ENCODE results near the gene CEP164. TPM values are rescaled to one million over a fixed set of nuclear protein-coding genes. Genes with fewer than 3 reads are reported as not detected.

The CEP164 gene
- polyA plus RNA-seq, 1 of the 3 experiments (the other 2 are of a cell fraction): 27.7 TPM

GRCh38 chr11:117449111-117449693 lies 121.5 kb downstream of the CEP164 start:
- CTCF ChIA-PET: interaction anchor here (0.7 to 1.1 kb wide), 4 partner anchors 23 to 369 kb away, joined by 3 to 5 read pairs (median 4); no protein-coding TSS in a partner anchor
- no peaks in the 10 kb centered on the region for H4K20me1 ChIP-seq (ENCODE audit: insufficient read depth)
- H3K9ac ChIP-seq: no peak overlapping the region
- H3K9me3 ChIP-seq: peaks cover 4% of the 10 kb centered on the region
- H3K79me2 ChIP-seq (ENCODE audit: insufficient read depth): no peaks in the 10 kb centered on the region
- H3F3A ChIP-seq (replicated peaks; ENCODE audit: insufficient read depth): no peaks in the 10 kb centered on the region
- no peak overlapping the region for H2AFZ ChIP-seq (ENCODE audit: low read depth)
- 65% methylated on average over 5 of the region's 9 CpGs for WGBS (ENCODE audit: low lambda C conversion rate)
- H3K4me3 ChIP-seq (ENCODE audit: low read depth in 2 of 2, low read length in 1 of 2): no peak overlapping the region
- POLR2A ChIA-PET: no interaction called here
- H3K27me3 ChIP-seq (ENCODE audit: insufficient read depth): peaks cover 16% of the 10 kb centered on the region; the same call in 1 of the 2 replicates
- no peak for TF ChIP-seq RAD21 (IDR thresholded peaks at IDR 0.05; ENCODE audit: low read length)
- no peak for DNase-seq
- no peaks in the 10 kb centered on the region for H3K36me3 ChIP-seq (replicated peaks in 1 of 2; ENCODE audit: control insufficient read depth in 1 of 2, insufficient read depth in 2 of 2, low read length in 1 of 2)
- H3K4me1 ChIP-seq (ENCODE audit: control insufficient read depth in 1 of 2, insufficient read depth in 2 of 2, low read depth in 1 of 2, low read length in 1 of 2): peaks cover 0 to 29% of the 10 kb centered on the region in 2 experiments; a peak in 2 of 4 replicates
- no peaks in the 10 kb centered on the region for H3K9me2 ChIP-seq
- H3K4me2 ChIP-seq: no peak overlapping the region
- H3K27ac ChIP-seq (ENCODE audit: low read depth in 2 of 2, low read length in 1 of 2): peak overlapping the region in 1 of 2 experiments; percentile 14; a peak in 1 of 4 replicates

GRCh38 chr11:117453886-117454563 lies 126.4 kb downstream of the CEP164 start:
- DNase-seq: no peak
- Histone ChIP-seq H3K9ac (no peak overlapping the region), H3K36me3 (replicated peaks in 1 of 2; ENCODE audit: control insufficient read depth in 1 of 2, insufficient read depth in 2 of 2, low read length in 1 of 2) (no peaks in the 10 kb centered on the region), H3K4me3 (ENCODE audit: low read depth in 2 of 2, low read length in 1 of 2) (no peak overlapping the region), H4K20me1 (ENCODE audit: insufficient read depth) (no peaks in the 10 kb centered on the region), H2AFZ (ENCODE audit: low read depth) (no peak overlapping the region), H3K9me2 (no peaks in the 10 kb centered on the region), H3K27me3 (ENCODE audit: insufficient read depth) (no peaks in the 10 kb centered on the region), H3K27ac (ENCODE audit: low read depth in 2 of 2, low read length in 1 of 2) (peak overlapping the region in 1 of 2 experiments; percentile 64; a peak in 2 of 4 replicates), H3K79me2 (ENCODE audit: insufficient read depth) (no peaks in the 10 kb centered on the region), H3K4me2 (no peak overlapping the region), H3K9me3 (peaks cover 5% of the 10 kb centered on the region), H3F3A (replicated peaks; ENCODE audit: insufficient read depth) (no peaks in the 10 kb centered on the region), H3K4me1 (ENCODE audit: control insufficient read depth in 1 of 2, insufficient read depth in 2 of 2, low read depth in 1 of 2, low read length in 1 of 2) (peaks cover 0 to 44% of the 10 kb centered on the region in 2 experiments; a peak in 1 of 4 replicates)
- ChIA-PET CTCF (interaction anchor here (1.3 to 3.9 kb wide), 3 partner anchors 10 to 355 kb away, joined by 4 to 18 read pairs (median 5); no protein-coding TSS in a partner anchor), POLR2A (interaction anchor here (1.1 kb wide), 1 partner anchor 36 kb away, joined by 3 read pairs; no protein-coding TSS in a partner anchor)
- WGBS (ENCODE audit: low lambda C conversion rate): 52% methylated on average over 6 of the region's 6 CpGs
- TF ChIP-seq NRF1 (IDR thresholded peaks at IDR 0.05; ENCODE audit: low read depth, low read length) (no peak), JUND (IDR thresholded peaks at IDR 0.05) (no peak), NFIC (IDR thresholded peaks at IDR 0.05; ENCODE audit: borderline replicate concordance) (no peak), ELF1 (IDR thresholded peaks at IDR 0.05) (no peak), YY1 (IDR thresholded peaks at IDR 0.05; ENCODE audit: low read depth) (no peak), RCOR1 (IDR thresholded peaks at IDR 0.05; ENCODE audit: low read length) (no peak), SMC3 (IDR thresholded peaks at IDR 0.05; ENCODE audit: low read depth, low read length) (no peak), RAD21 (IDR thresholded peaks at IDR 0.05; ENCODE audit: low read length) (no peak), POLR2AphosphoS5 (IDR thresholded peaks at IDR 0.05; ENCODE audit: low read depth, low read length) (no peak), PBX3 (IDR thresholded peaks at IDR 0.05) (no peak), EP300 (IDR thresholded peaks at IDR 0.05; ENCODE audit: borderline replicate concordance in 1 of 2, low read depth in 1 of 2, low read length in 1 of 2) (no peak), ZBTB33 (IDR thresholded peaks at IDR 0.05; ENCODE audit: borderline replicate concordance, low read depth) (no peak), SIN3A (IDR thresholded peaks at IDR 0.05; ENCODE audit: borderline replicate concordance, low read depth, low read length) (no peak), GATA2 (CRISPR knock-in tag; IDR thresholded peaks at IDR 0.05) (no peak), RXRA (IDR thresholded peaks at IDR 0.05; ENCODE audit: borderline replicate concordance, low read depth) (no peak), GABPA (IDR thresholded peaks at IDR 0.05; ENCODE audit: low read depth) (no peak)
- TF ChIP-seq, protein P1, sequence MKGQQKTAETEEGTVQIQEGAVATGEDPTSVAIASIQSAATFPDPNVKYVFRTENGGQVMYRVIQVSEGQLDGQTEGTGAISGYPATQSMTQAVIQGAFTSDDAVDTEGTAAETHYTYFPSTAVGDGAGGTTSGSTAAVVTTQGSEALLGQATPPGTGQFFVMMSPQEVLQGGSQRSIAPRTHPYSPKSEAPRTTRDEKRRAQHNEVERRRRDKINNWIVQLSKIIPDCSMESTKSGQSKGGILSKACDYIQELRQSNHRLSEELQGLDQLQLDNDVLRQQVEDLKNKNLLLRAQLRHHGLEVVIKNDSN (IDR thresholded peaks at IDR 0.05; ENCODE audit: borderline replicate concordance, low read depth): no peak
- TF ChIP-seq, protein P2, sequence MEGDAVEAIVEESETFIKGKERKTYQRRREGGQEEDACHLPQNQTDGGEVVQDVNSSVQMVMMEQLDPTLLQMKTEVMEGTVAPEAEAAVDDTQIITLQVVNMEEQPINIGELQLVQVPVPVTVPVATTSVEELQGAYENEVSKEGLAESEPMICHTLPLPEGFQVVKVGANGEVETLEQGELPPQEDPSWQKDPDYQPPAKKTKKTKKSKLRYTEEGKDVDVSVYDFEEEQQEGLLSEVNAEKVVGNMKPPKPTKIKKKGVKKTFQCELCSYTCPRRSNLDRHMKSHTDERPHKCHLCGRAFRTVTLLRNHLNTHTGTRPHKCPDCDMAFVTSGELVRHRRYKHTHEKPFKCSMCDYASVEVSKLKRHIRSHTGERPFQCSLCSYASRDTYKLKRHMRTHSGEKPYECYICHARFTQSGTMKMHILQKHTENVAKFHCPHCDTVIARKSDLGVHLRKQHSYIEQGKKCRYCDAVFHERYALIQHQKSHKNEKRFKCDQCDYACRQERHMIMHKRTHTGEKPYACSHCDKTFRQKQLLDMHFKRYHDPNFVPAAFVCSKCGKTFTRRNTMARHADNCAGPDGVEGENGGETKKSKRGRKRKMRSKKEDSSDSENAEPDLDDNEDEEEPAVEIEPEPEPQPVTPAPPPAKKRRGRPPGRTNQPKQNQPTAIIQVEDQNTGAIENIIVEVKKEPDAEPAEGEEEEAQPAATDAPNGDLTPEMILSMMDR (IDR thresholded peaks at IDR 0.05): no peak
- TF ChIP-seq, protein P3, sequence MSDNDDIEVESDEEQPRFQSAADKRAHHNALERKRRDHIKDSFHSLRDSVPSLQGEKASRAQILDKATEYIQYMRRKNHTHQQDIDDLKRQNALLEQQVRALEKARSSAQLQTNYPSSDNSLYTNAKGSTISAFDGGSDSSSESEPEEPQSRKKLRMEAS (IDR thresholded peaks at IDR 0.05; ENCODE audit: low read depth): no peak
- TF ChIP-seq, protein P4, sequence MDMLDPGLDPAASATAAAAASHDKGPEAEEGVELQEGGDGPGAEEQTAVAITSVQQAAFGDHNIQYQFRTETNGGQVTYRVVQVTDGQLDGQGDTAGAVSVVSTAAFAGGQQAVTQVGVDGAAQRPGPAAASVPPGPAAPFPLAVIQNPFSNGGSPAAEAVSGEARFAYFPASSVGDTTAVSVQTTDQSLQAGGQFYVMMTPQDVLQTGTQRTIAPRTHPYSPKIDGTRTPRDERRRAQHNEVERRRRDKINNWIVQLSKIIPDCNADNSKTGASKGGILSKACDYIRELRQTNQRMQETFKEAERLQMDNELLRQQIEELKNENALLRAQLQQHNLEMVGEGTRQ (IDR thresholded peaks at IDR 0.05; ENCODE audit: borderline replicate concordance, low read depth, low read length): no peak
